CD4-positive, alpha-beta T cell (primary cell): ENCODE data around the gene HCAR2. TPM values are rescaled to one million over a fixed set of nuclear protein-coding genes. Genes with fewer than 3 reads are reported as not detected.
"Not testable (repeated sequence)": the region's sequence is repeated elsewhere in the genome, so short reads cannot be mapped to it uniquely, and the experiment has no call there.

Experiments
- ATAC-seq: fragments of 200-7000 bp; cut with Tn5 transposase; one replicate; pipeline ENCODE4 v1.10.0; 2022; ENCODE audit warnings: mild to moderate bottlenecking; ENCODE audit not compliant: poor library complexity
- CTCF ChIA-PET: fragments of 350-600 bp; sonication (Branson Sonifier 250); formaldehyde crosslinking; loops from one replicate; lab custom pipeline; 2021; ENCODE audit warnings: antibody characterized with exemption, inconsistent platforms; lab: Charles Lee
- POLR2A ChIA-PET: fragments of 350-600 bp; sonication (Branson Sonifier 250); formaldehyde crosslinking; loops from one replicate; lab custom pipeline; 2021; ENCODE audit warnings: antibody characterized with exemption, inconsistent platforms; lab: Charles Lee
- DNase-seq, 14 experiments: peaks; one replicate each; pipeline ENCODE4 v3.0.0-alpha.2; 2013 to 2020; ENCODE audit warnings: mixed read lengths in 2 of 14
- H3K27ac ChIP-seq, 2 donors: one replicate each; pipeline versions ENCODE4 v1.5.1 to v1.7.0; 2013; ENCODE audit warnings: low read length in 2 of 2, low read depth in 1 of 2, mild to moderate bottlenecking in 1 of 2
- H3K27me3 ChIP-seq, 2 experiments: 1 replicate in 1 of 2; 2 replicates in 1 of 2; pipeline versions ENCODE4 v1.6.1 to v1.7.0; 2013; ENCODE audit warnings: low read length in 2 of 2, control low read depth in 1 of 2, mild to moderate bottlenecking in 1 of 2, moderate library complexity in 1 of 2; ENCODE audit not compliant: insufficient read depth in 2 of 2, control insufficient read depth in 1 of 2
- H3K36me3 ChIP-seq: one replicate; pipeline ENCODE4 v1.6.1; 2013; ENCODE audit warnings: low read length, control low read depth; ENCODE audit not compliant: insufficient read depth
- H3K4me1 ChIP-seq: one replicate; pipeline ENCODE4 v1.6.1; 2013; ENCODE audit warnings: low read length, control low read depth; ENCODE audit not compliant: insufficient read depth
- H3K4me3 ChIP-seq: one replicate; pipeline ENCODE4 v1.5.1; 2013; ENCODE audit warnings: mild to moderate bottlenecking, low read length, moderate library complexity
- H3K9me3 ChIP-seq, 2 experiments: 1 replicate in 1 of 2; 2 replicates in 1 of 2; pipeline versions ENCODE4 v1.6.1 to v1.7.0; 2013; ENCODE audit warnings: low read length in 2 of 2, mild to moderate bottlenecking in 2 of 2, control low read depth in 1 of 2, moderate library complexity in 1 of 2; ENCODE audit not compliant: control insufficient read depth in 1 of 2, insufficient read depth in 1 of 2
- H3K27ac Mint-ChIP-seq: one replicate; pipeline ENCODE4 v1.8.0; 2020; ENCODE audit warnings: mixed read lengths
- H3K27me3 Mint-ChIP-seq: one replicate; pipeline ENCODE4 v1.8.0; 2021; ENCODE audit warnings: mixed read lengths
- H3K36me3 Mint-ChIP-seq: one replicate; pipeline ENCODE4 v1.8.0; 2021; ENCODE audit warnings: low read depth, mixed read lengths
- H3K4me1 Mint-ChIP-seq: one replicate; pipeline ENCODE4 v1.8.0; 2021; ENCODE audit warnings: low read depth, mixed read lengths
- H3K4me3 Mint-ChIP-seq: one replicate; pipeline ENCODE4 v1.8.0; 2020; ENCODE audit warnings: mild to moderate bottlenecking, mixed read lengths
- H3K9me3 Mint-ChIP-seq: one replicate; pipeline ENCODE4 v1.8.0; 2020; ENCODE audit warnings: mixed read lengths
- CTCF ChIP-seq: fragments of 200-600 bp; IDR thresholded peaks from one replicate; pipeline ENCODE4 v1.8.0; 2022; ENCODE audit warnings: antibody characterized with exemption, mild to moderate bottlenecking
- intact Hi-C, 2 experiments: fragments of 100-400 bp; cut with DNase I in 1 of 2; cut with micrococcal nuclease in 1 of 2; formaldehyde crosslinking; loops; one replicate each; pipeline versions ENCODE4 v1.15.1 to v1.9.0; 2023 to 2025; cut with DNase I, micrococcal nuclease
- total RNA-seq, 174 experiments: library from RNA in 2 of 174; stranded (reverse) in 2 of 174; gene quantifications; one replicate each; pipeline ENCODE4 v1.2.3 and lab custom pipeline; 2021 to 2026

HCAR2 gene
- total RNA-seq, 2 experiments from 2014 or later: 0.19 to 0.39 TPM

- no peak overlapping the region for H3K27ac Mint-ChIP-seq
- CTCF ChIA-PET: no interaction called here
- H3K36me3 Mint-ChIP-seq: no peaks in the 10 kb centered on the region
- no peak overlapping the region for H3K27ac ChIP-seq
- H3K4me1 Mint-ChIP-seq: peaks cover 7% of the 10 kb centered on the region
- TF ChIP-seq CTCF: no peak
- H3K36me3 ChIP-seq: no peaks in the 10 kb centered on the region
- no peaks in the 10 kb centered on the region for H3K27me3 ChIP-seq
- intact Hi-C loops: no loop called here
- no peaks in the 10 kb centered on the region for H3K9me3 Mint-ChIP-seq
- DNase-seq (no peak), ATAC-seq (no peak)
- POLR2A ChIA-PET: no interaction called here
- H3K4me3 Mint-ChIP-seq: no peak overlapping the region
- H3K9me3 ChIP-seq: no peaks in the 10 kb centered on the region
- no peaks in the 10 kb centered on the region for H3K4me1 ChIP-seq
- no peak overlapping the region for H3K4me3 ChIP-seq
- H3K27me3 Mint-ChIP-seq: no peaks in the 10 kb centered on the region
Measured at GRCh38 chr12:122722387-122722786, 19.2 kb upstream of the HCAR2 start.

GRCh38 chr12:122721057-122721545, 17.9 kb upstream of the HCAR2 start:
- Mint-ChIP-seq H3K36me3 (no peaks in the 10 kb centered on the region), H3K9me3 (no peaks in the 10 kb centered on the region), H3K4me1 (peaks cover 5% of the 10 kb centered on the region), H3K27ac (no peak overlapping the region), H3K4me3 (no peak overlapping the region), H3K27me3 (no peaks in the 10 kb centered on the region)
- Histone ChIP-seq H3K4me1 (no peaks in the 10 kb centered on the region), H3K4me3 (no peak overlapping the region), H3K27ac (no peak overlapping the region), H3K27me3 (no peaks in the 10 kb centered on the region), H3K9me3 (no peaks in the 10 kb centered on the region), H3K36me3 (no peaks in the 10 kb centered on the region)
- ChIA-PET CTCF (no interaction called here), POLR2A (no interaction called here)
- no peak for DNase-seq
- TF ChIP-seq CTCF: no peak
- ATAC-seq: no peak
- intact Hi-C loops: no loop called here

GRCh38 chr12:122716658-122717057, 13.5 kb upstream of the HCAR2 start, which contains the start of gene HCAR3:
Gene HCAR3, minus strand, starts transcription at chr12:122716811. Its CDS starts 74 bp downstream, at chr12:122716737.
- H3K4me1 ChIP-seq, H3K27me3 ChIP-seq, H3K27ac ChIP-seq, ATAC-seq, H3K36me3 Mint-ChIP-seq, H3K4me3 Mint-ChIP-seq, POLR2A ChIA-PET, H3K9me3 Mint-ChIP-seq, H3K27me3 Mint-ChIP-seq, H3K4me1 Mint-ChIP-seq, H3K36me3 ChIP-seq, H3K4me3 ChIP-seq, CTCF ChIA-PET, intact Hi-C loops, H3K27ac Mint-ChIP-seq, H3K9me3 ChIP-seq: not testable (repeated sequence)
- peak in 2 of 14 experiments; percentile 58 to 69 for DNase-seq

- DNase-seq, H3K4me3 ChIP-seq, H3K27me3 ChIP-seq, H3K9me3 ChIP-seq, H3K27ac Mint-ChIP-seq, ATAC-seq, intact Hi-C loops, H3K4me1 Mint-ChIP-seq, H3K27me3 Mint-ChIP-seq, H3K4me3 Mint-ChIP-seq, CTCF ChIA-PET, H3K9me3 Mint-ChIP-seq, H3K36me3 ChIP-seq, H3K27ac ChIP-seq, H3K36me3 Mint-ChIP-seq, POLR2A ChIA-PET, H3K4me1 ChIP-seq: not testable (repeated sequence)
Measured at GRCh38 chr12:122715211-122715610, 12.1 kb upstream of the HCAR2 start.

- H3K4me1 ChIP-seq, H3K27me3 ChIP-seq, CTCF ChIA-PET, H3K27me3 Mint-ChIP-seq, H3K9me3 ChIP-seq, H3K36me3 Mint-ChIP-seq, H3K4me1 Mint-ChIP-seq, H3K27ac ChIP-seq, H3K27ac Mint-ChIP-seq, intact Hi-C loops, DNase-seq, H3K4me3 ChIP-seq, H3K4me3 Mint-ChIP-seq, POLR2A ChIA-PET, ATAC-seq, H3K36me3 ChIP-seq, H3K9me3 Mint-ChIP-seq: not testable (repeated sequence)
Measured at GRCh38 chr12:122713491-122714188, 10.5 kb upstream of the HCAR2 start.

- DNase-seq: peak in 1 of 14 experiments; percentile 7
- POLR2A ChIA-PET, H3K27ac Mint-ChIP-seq, H3K9me3 Mint-ChIP-seq, ATAC-seq, H3K4me1 Mint-ChIP-seq, H3K36me3 ChIP-seq, H3K27me3 Mint-ChIP-seq, CTCF ChIA-PET, H3K27ac ChIP-seq, H3K4me3 ChIP-seq, H3K9me3 ChIP-seq, H3K36me3 Mint-ChIP-seq, H3K27me3 ChIP-seq, H3K4me3 Mint-ChIP-seq, H3K4me1 ChIP-seq, intact Hi-C loops: not testable (repeated sequence)
Measured at GRCh38 chr12:122711266-122711665, 8.1 kb upstream of the HCAR2 start.
